Sigmoid colon (tissue), 7 donors: ENCODE results near the gene ACBD6. TPM values are rescaled to one million over a fixed set of nuclear protein-coding genes. Genes with fewer than 3 reads are reported as not detected.
A peak's percentile ranks its signal among the peaks of the same experiment; 100 is the strongest.

Source experiments
- DNase-seq: peaks from one replicate; pipeline ENCODE4 v3.0.0-alpha.2; 2019
- H3K27ac ChIP-seq, 4 donors: fragments of 200-600 bp; sonication (generic); one replicate each; pipeline ENCODE4 v1.5.1; 2016 to 2019; ENCODE audit warnings: mild to moderate bottlenecking in 1 of 4
- H3K27me3 ChIP-seq, 3 donors: fragments of 200-600 bp; sonication (generic); one replicate each; pipeline ENCODE4 v1.5.1; 2019; ENCODE audit warnings: mild to moderate bottlenecking in 1 of 3
- H3K36me3 ChIP-seq, 4 donors: fragments of 200-600 bp; sonication (generic); one replicate each; pipeline ENCODE4 v1.5.1; 2016 to 2019
- H3K4me1 ChIP-seq, 4 donors: fragments of 200-600 bp; sonication (generic); one replicate each; pipeline ENCODE4 v1.5.1; 2017 to 2019
- H3K4me3 ChIP-seq, 4 donors: fragments of 200-600 bp; sonication (generic); one replicate each; pipeline ENCODE4 v1.5.1; 2017 to 2019; ENCODE audit warnings: mild to moderate bottlenecking in 2 of 4, moderate library complexity in 1 of 4
- H3K9me3 ChIP-seq, 4 donors: fragments of 200-600 bp in 3 of 4; sonication (generic) in 3 of 4; one replicate each; pipeline versions ENCODE4 v1.5.1 to v1.6.1; 2013 to 2019
- EP300 ChIP-seq, 4 donors: sonication (generic); formaldehyde crosslinking; IDR thresholded peaks; one replicate each; pipeline ENCODE4 v1.6.1; 2017; ENCODE audit warnings: antibody characterized with exemption in 4 of 4
- POLR2A ChIP-seq, 2 donors: fragments of 450-650 bp; IDR thresholded peaks; one replicate each; pipeline ENCODE4 v1.6.1; 2016; ENCODE audit warnings: antibody characterized with exemption in 2 of 2, mild to moderate bottlenecking in 2 of 2, moderate library complexity in 2 of 2
- POLR2AphosphoS5 ChIP-seq, 4 donors: sonication (generic); formaldehyde crosslinking; IDR thresholded peaks; one replicate each; pipeline ENCODE4 v1.6.1; 2017; ENCODE audit warnings: antibody characterized with exemption in 4 of 4
- WGBS, 2 donors: extraction: QIAGEN DNeasy Blood & Tissue Kit; methylation state at CpG; one replicate each; pipeline ENCODE4 v1.1.7; 2013; 5-methylcytosine and 5-hydroxymethylcytosine counted together
- intact Hi-C: fragments of 100-400 bp; cut with DNase I; formaldehyde crosslinking; loops from one replicate; pipeline ENCODE4 v1.15.1; 2023
- polyA plus RNA-seq, 3 donors: library from polyadenylated mRNA; stranded (reverse); fragments of 200-250 nt; gene quantifications; one replicate each; pipeline ENCODE4 v1.2.3, GENCODE V29; 2013
- total RNA-seq, 4 donors: library from RNA; depleted of rRNA; stranded (reverse); fragments of >200 nt; gene quantifications; one replicate each; pipeline ENCODE4 v1.1.0, GENCODE V29; 2016
- TF ChIP-seq, protein P1 (sequence below), 4 experiments: fragments of 450-650 bp in 3 of 4; fragments of 200-600 bp in 1 of 4; IDR thresholded peaks; one replicate each; pipeline ENCODE4 v1.5.1; 2016 to 2019; ENCODE audit warnings: antibody characterized with exemption in 4 of 4, mild to moderate bottlenecking in 3 of 4, moderate library complexity in 2 of 4
- donor health status: healthy with polysubstance abuse.
- donor health status: Bipolar disorder and iron deficiency.
- donor health status: healthy.

The ACBD6 gene
- total and polyA plus RNA-seq, 7 donors: 11.4 to 40.8 (median 35.5) TPM

DNA sequence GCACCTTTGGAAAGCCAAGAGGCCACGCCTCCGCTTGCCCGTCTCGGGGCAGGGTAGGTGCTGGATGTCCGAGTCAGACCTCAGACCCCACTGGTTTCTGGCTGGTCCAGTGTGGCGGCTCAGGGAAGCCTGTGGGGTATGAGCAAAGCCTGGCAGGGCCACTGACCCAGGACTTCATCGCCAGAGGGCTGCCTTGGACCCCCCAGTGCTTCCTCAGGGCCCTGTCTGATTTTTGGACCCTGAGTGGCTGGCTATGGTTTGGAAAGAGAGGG is 251.9 kb downstream of the ACBD6 start:
- no peaks in the 10 kb centered on the region for H3K4me1 ChIP-seq
- H3K4me3 ChIP-seq: no peak overlapping the region
- H3K27ac ChIP-seq: no peak overlapping the region
- WGBS, 2 donors: 80 to 90% methylated on average over 7 of the region's 7 CpGs
- intact Hi-C loops: loop anchor here (5.0 kb wide), 1 partner anchor 232 kb away; no protein-coding TSS in a partner anchor
- no peaks in the 10 kb centered on the region for H3K36me3 ChIP-seq
- no peaks in the 10 kb centered on the region for H3K9me3 ChIP-seq
- TF ChIP-seq EP300 (IDR thresholded peaks at IDR 0.05) (no peak), POLR2AphosphoS5 (IDR thresholded peaks at IDR 0.05) (no peak), POLR2A (IDR thresholded peaks at IDR 0.05) (no peak)
- H3K27me3 ChIP-seq: peaks cover 15 to 44% (median 27%) of the 10 kb centered on the region in 3 donors
- DNase-seq: no peak

- DNase-seq: peak; percentile 41
- H3K9me3 ChIP-seq: no peaks in the 10 kb centered on the region
- no peak for TF ChIP-seq POLR2AphosphoS5 (IDR thresholded peaks at IDR 0.05)
- TF ChIP-seq, protein P1, sequence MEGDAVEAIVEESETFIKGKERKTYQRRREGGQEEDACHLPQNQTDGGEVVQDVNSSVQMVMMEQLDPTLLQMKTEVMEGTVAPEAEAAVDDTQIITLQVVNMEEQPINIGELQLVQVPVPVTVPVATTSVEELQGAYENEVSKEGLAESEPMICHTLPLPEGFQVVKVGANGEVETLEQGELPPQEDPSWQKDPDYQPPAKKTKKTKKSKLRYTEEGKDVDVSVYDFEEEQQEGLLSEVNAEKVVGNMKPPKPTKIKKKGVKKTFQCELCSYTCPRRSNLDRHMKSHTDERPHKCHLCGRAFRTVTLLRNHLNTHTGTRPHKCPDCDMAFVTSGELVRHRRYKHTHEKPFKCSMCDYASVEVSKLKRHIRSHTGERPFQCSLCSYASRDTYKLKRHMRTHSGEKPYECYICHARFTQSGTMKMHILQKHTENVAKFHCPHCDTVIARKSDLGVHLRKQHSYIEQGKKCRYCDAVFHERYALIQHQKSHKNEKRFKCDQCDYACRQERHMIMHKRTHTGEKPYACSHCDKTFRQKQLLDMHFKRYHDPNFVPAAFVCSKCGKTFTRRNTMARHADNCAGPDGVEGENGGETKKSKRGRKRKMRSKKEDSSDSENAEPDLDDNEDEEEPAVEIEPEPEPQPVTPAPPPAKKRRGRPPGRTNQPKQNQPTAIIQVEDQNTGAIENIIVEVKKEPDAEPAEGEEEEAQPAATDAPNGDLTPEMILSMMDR (IDR thresholded peaks at IDR 0.05): no peak
- TF ChIP-seq EP300 (IDR thresholded peaks at IDR 0.05): no peak
- TF ChIP-seq POLR2A (IDR thresholded peaks at IDR 0.05): no peak
- no peak overlapping the region for H3K4me3 ChIP-seq
- no peaks in the 10 kb centered on the region for H3K4me1 ChIP-seq
- H3K36me3 ChIP-seq: no peaks in the 10 kb centered on the region
- H3K27ac ChIP-seq: no peak overlapping the region
- WGBS, 2 donors: 67 to 88% methylated on average over 13 of the region's 13 CpGs
- peaks cover 15 to 43% (median 27%) of the 10 kb centered on the region in 3 donors for H3K27me3 ChIP-seq
- intact Hi-C loops: loop anchor here (5.0 kb wide), 1 partner anchor 232 kb away; no protein-coding TSS in a partner anchor
These were observed 252.5 kb downstream of the ACBD6 start for GRCh38 chr1:180249725-180250498.

GRCh38 chr1:180248731-180249681 is 253.4 kb downstream of the ACBD6 start:
- Histone ChIP-seq H3K27me3 (peaks cover 8 to 39% (median 20%) of the 10 kb centered on the region in 3 donors), H3K9me3 (no peaks in the 10 kb centered on the region), H3K27ac (no peak overlapping the region), H3K36me3 (no peaks in the 10 kb centered on the region), H3K4me3 (no peak overlapping the region), H3K4me1 (no peaks in the 10 kb centered on the region)
- TF ChIP-seq EP300 (IDR thresholded peaks at IDR 0.05) (no peak), POLR2A (IDR thresholded peaks at IDR 0.05) (no peak), POLR2AphosphoS5 (IDR thresholded peaks at IDR 0.05) (no peak)
- TF ChIP-seq, protein P1 (IDR thresholded peaks at IDR 0.05): no peak
- DNase-seq: peak; percentile 53
- WGBS, 2 donors: 70 to 80% methylated on average over 11 of the region's 11 CpGs
- intact Hi-C loops: no loop called here

GRCh38 chr1:180248176-180248575 is 254.2 kb downstream of the ACBD6 start:
- TF ChIP-seq EP300 (IDR thresholded peaks at IDR 0.05) (no peak), POLR2A (IDR thresholded peaks at IDR 0.05) (no peak), POLR2AphosphoS5 (IDR thresholded peaks at IDR 0.05) (no peak)
- TF ChIP-seq, protein P1 (IDR thresholded peaks at IDR 0.05): no peak
- Histone ChIP-seq H3K4me1 (no peaks in the 10 kb centered on the region), H3K27ac (no peak overlapping the region), H3K36me3 (no peaks in the 10 kb centered on the region), H3K9me3 (no peaks in the 10 kb centered on the region), H3K4me3 (no peak overlapping the region), H3K27me3 (peaks cover 3 to 32% (median 12%) of the 10 kb centered on the region in 3 donors)
- DNase-seq: peak; percentile 52
- WGBS, 2 donors: 94% methylated on average over 7 of the region's 7 CpGs
- intact Hi-C loops: no loop called here

DNA sequence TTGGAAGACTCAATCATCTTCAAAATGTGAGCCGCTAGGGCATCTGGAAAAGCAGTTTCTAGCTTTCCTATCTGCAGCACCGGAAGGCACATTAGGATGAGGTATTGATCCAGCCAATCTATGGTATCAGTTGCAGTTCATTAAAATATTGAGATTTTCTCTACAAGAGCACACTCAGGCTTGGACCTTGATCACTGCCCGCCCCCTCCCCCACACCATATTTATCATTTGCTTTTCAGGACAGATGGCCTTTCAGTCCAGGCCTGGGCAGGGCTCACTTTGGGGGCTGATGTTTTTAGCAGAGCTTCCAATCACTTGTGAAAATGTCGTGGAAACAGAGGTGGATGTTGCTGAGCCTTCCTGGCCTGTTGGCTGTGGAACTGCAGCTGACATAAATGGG is 254.8 kb downstream of the ACBD6 start:
- DNase-seq: peak; percentile 39
- Histone ChIP-seq H3K4me3 (no peak overlapping the region), H3K4me1 (no peaks in the 10 kb centered on the region), H3K36me3 (no peaks in the 10 kb centered on the region), H3K27ac (no peak overlapping the region), H3K27me3 (peaks cover 0 to 34% (median 12%) of the 10 kb centered on the region in 3 donors), H3K9me3 (no peaks in the 10 kb centered on the region)
- TF ChIP-seq, protein P1 (IDR thresholded peaks at IDR 0.05): no peak
- TF ChIP-seq EP300 (IDR thresholded peaks at IDR 0.05) (no peak), POLR2AphosphoS5 (IDR thresholded peaks at IDR 0.05) (no peak), POLR2A (IDR thresholded peaks at IDR 0.05) (no peak)
- 88 to 93% methylated on average over 4 of the region's 4 CpGs for WGBS, 2 donors
- intact Hi-C loops: no loop called here
